ENCODE measurements around the gene FLRT2. TPM values are rescaled to one million over a fixed set of nuclear protein-coding genes. Genes with fewer than 3 reads are reported as not detected.

FLRT2 gene
- total RNA-seq = not detected

- Mint-ChIP-seq H3K9me3 (peaks cover 2% of the 10 kb centered on the region), H3K4me3 (no peak within 1 kb of the TSS), H3K27ac (no peak within 1 kb of the TSS), H3K4me1 (peaks cover 22% of the 10 kb centered on the region), H3K27me3 (peaks cover 87% of the 10 kb centered on the region), H3K36me3 (peaks cover 2% of the 10 kb centered on the region)
- no peak for DNase-seq
These were observed at the start of gene FLRT2 for GRCh38 chr14:85529803-85530574. Gene FLRT2, plus strand, starts transcription at chr14:85530144. Its CDS starts 91,371 bp downstream, at chr14:85621515.

GRCh38 chr14:85481471-85481870 lies 48.5 kb upstream of the FLRT2 start:
- Mint-ChIP-seq H3K27ac (no peak overlapping the region), H3K4me3 (no peak overlapping the region), H3K4me1 (no peaks in the 10 kb centered on the region), H3K36me3 (no peaks in the 10 kb centered on the region), H3K27me3 (no peaks in the 10 kb centered on the region), H3K9me3 (peaks cover 4% of the 10 kb centered on the region)
- no peak for DNase-seq

- no peak overlapping the region for H3K27ac Mint-ChIP-seq
- no peak for DNase-seq
- H3K4me1 Mint-ChIP-seq = no peaks in the 10 kb centered on the region
- no peaks in the 10 kb centered on the region for H3K36me3 Mint-ChIP-seq
- H3K9me3 Mint-ChIP-seq = peaks cover 4% of the 10 kb centered on the region
- H3K27me3 Mint-ChIP-seq = no peaks in the 10 kb centered on the region
- no peak overlapping the region for H3K4me3 Mint-ChIP-seq
These were observed 47.4 kb upstream of the FLRT2 start for GRCh38 chr14:85482552-85482951.

- no peak for DNase-seq
- H3K4me1 Mint-ChIP-seq = no peaks in the 10 kb centered on the region
- peaks cover 4% of the 10 kb centered on the region for H3K9me3 Mint-ChIP-seq
- no peaks in the 10 kb centered on the region for H3K36me3 Mint-ChIP-seq
- H3K27me3 Mint-ChIP-seq = no peaks in the 10 kb centered on the region
- no peak overlapping the region for H3K27ac Mint-ChIP-seq
- no peak overlapping the region for H3K4me3 Mint-ChIP-seq
These were observed 46.9 kb upstream of the FLRT2 start for GRCh38 chr14:85483037-85483436.

GRCh38 chr14:85483652-85484051 lies 46.3 kb upstream of the FLRT2 start:
- Mint-ChIP-seq H3K27me3 (no peaks in the 10 kb centered on the region), H3K4me3 (no peak overlapping the region), H3K27ac (no peak overlapping the region), H3K9me3 (peaks cover 4% of the 10 kb centered on the region), H3K4me1 (no peaks in the 10 kb centered on the region), H3K36me3 (no peaks in the 10 kb centered on the region)
- no peak for DNase-seq

GRCh38 chr14:85487215-85487614 lies 42.7 kb upstream of the FLRT2 start:
- H3K4me3 Mint-ChIP-seq = no peak overlapping the region
- DNase-seq = no peak
- H3K36me3 Mint-ChIP-seq = no peaks in the 10 kb centered on the region
- no peak overlapping the region for H3K27ac Mint-ChIP-seq
- H3K27me3 Mint-ChIP-seq = no peaks in the 10 kb centered on the region
- H3K9me3 Mint-ChIP-seq = peaks cover 13% of the 10 kb centered on the region
- no peaks in the 10 kb centered on the region for H3K4me1 Mint-ChIP-seq

GRCh38 chr14:85501751-85502150 lies 28.2 kb upstream of the FLRT2 start:
- Mint-ChIP-seq H3K4me3 (no peak overlapping the region), H3K27ac (no peak overlapping the region), H3K27me3 (no peaks in the 10 kb centered on the region), H3K36me3 (no peaks in the 10 kb centered on the region), H3K9me3 (no peaks in the 10 kb centered on the region), H3K4me1 (no peaks in the 10 kb centered on the region)
- DNase-seq = no peak

GRCh38 chr14:85508863-85509262 lies 21.1 kb upstream of the FLRT2 start:
- H3K27ac Mint-ChIP-seq = no peak overlapping the region
- peaks cover 1% of the 10 kb centered on the region for H3K9me3 Mint-ChIP-seq
- H3K27me3 Mint-ChIP-seq = no peaks in the 10 kb centered on the region
- no peak overlapping the region for H3K4me3 Mint-ChIP-seq
- H3K4me1 Mint-ChIP-seq = no peaks in the 10 kb centered on the region
- H3K36me3 Mint-ChIP-seq = no peaks in the 10 kb centered on the region
- DNase-seq = no peak

GRCh38 chr14:85512451-85512850 lies 17.5 kb upstream of the FLRT2 start:
- Mint-ChIP-seq H3K36me3 (no peaks in the 10 kb centered on the region), H3K9me3 (peaks cover 1% of the 10 kb centered on the region), H3K4me3 (no peak overlapping the region)

GRCh38 chr14:85514487-85514886 lies 15.5 kb upstream of the FLRT2 start:
- H3K27me3 Mint-ChIP-seq = no peaks in the 10 kb centered on the region
- no peak overlapping the region for H3K4me3 Mint-ChIP-seq
- DNase-seq = no peak
- no peaks in the 10 kb centered on the region for H3K36me3 Mint-ChIP-seq
- no peaks in the 10 kb centered on the region for H3K4me1 Mint-ChIP-seq
- H3K27ac Mint-ChIP-seq = no peak overlapping the region
- peaks cover 1% of the 10 kb centered on the region for H3K9me3 Mint-ChIP-seq

More at GRCh38 chr14:85512451-85512850, 17.5 kb upstream of the FLRT2 start:
- Mint-ChIP-seq H3K27ac (no peak overlapping the region), H3K4me1 (no peaks in the 10 kb centered on the region), H3K27me3 (no peaks in the 10 kb centered on the region)
- no peak for DNase-seq

GRCh38 chr14:85516239-85517113 lies 13.5 kb upstream of the FLRT2 start:
- Mint-ChIP-seq H3K9me3 (peaks cover 2% of the 10 kb centered on the region), H3K4me3 (no peak overlapping the region), H3K27ac (no peak overlapping the region), H3K36me3 (no peaks in the 10 kb centered on the region), H3K4me1 (no peaks in the 10 kb centered on the region), H3K27me3 (no peaks in the 10 kb centered on the region)
- no peak for DNase-seq

GRCh38 chr14:85517114-85517688 lies 12.7 kb upstream of the FLRT2 start:
- Mint-ChIP-seq H3K4me1 (no peaks in the 10 kb centered on the region), H3K4me3 (no peak overlapping the region), H3K27me3 (no peaks in the 10 kb centered on the region), H3K27ac (no peak overlapping the region), H3K36me3 (no peaks in the 10 kb centered on the region), H3K9me3 (peaks cover 2% of the 10 kb centered on the region)
- no peak for DNase-seq

- no peak for DNase-seq
- Mint-ChIP-seq H3K36me3 (no peaks in the 10 kb centered on the region), H3K9me3 (peaks cover 2% of the 10 kb centered on the region), H3K4me3 (no peak overlapping the region), H3K27ac (no peak overlapping the region), H3K27me3 (no peaks in the 10 kb centered on the region), H3K4me1 (no peaks in the 10 kb centered on the region)
These were observed 10.2 kb upstream of the FLRT2 start for GRCh38 chr14:85519661-85520305.

GRCh38 chr14:85520581-85520980 lies 9.4 kb upstream of the FLRT2 start:
- Mint-ChIP-seq H3K27me3 (peaks cover 3% of the 10 kb centered on the region), H3K27ac (no peak overlapping the region), H3K4me1 (no peaks in the 10 kb centered on the region), H3K9me3 (peaks cover 2% of the 10 kb centered on the region), H3K4me3 (no peak overlapping the region), H3K36me3 (no peaks in the 10 kb centered on the region)
- no peak for DNase-seq

- Mint-ChIP-seq H3K27ac (no peak overlapping the region), H3K36me3 (no peaks in the 10 kb centered on the region), H3K4me1 (peaks cover 7% of the 10 kb centered on the region), H3K4me3 (no peak overlapping the region), H3K9me3 (peaks cover 3% of the 10 kb centered on the region), H3K27me3 (peaks cover 27% of the 10 kb centered on the region)
- no peak for DNase-seq
These were observed 6.3 kb upstream of the FLRT2 start for GRCh38 chr14:85523624-85524023.
